ENCODE data around the gene TKT.

The TKT gene

GRCh38 chr3:53181024-53181371 lies 74.8 kb downstream of the TKT start:
- no peak for DNase-seq (ENCODE audit: low spot score)

DNA sequence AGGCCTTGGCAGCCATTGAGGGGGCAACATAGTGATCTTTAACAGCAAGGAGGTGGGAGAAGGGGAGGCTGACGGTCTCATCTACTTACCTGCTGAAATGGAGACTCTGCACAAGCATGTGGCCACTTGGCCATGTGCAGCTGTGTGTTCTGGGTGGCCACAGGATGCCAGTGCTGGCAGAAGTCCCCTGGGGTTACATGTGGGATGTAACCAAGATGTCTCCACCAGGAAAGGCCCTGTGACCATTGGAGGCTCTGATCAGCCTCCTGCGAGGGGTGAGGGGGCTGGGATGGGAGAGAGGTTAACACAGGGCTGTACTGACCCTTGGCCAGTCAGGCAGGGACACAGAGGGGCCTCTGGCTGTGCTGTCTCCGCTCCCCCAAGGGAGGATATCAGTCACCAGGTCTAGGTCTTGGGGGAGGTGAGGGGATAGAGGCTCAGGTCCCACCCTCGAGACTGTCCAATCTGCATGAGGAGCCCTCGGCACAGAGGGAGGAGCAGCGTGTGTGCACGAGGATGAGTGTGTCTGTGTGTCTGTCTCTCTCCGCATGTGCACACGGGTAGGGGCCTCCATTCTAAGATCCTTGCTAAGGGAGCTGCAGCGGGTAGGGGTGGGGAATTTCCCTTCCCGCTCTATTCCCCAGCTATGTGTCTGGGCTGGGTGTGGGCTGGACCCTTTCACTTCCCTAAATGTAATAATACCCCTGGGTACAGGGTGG lies 75.4 kb downstream of the TKT start:
- DNase-seq (ENCODE audit: low spot score): no peak

DNA sequence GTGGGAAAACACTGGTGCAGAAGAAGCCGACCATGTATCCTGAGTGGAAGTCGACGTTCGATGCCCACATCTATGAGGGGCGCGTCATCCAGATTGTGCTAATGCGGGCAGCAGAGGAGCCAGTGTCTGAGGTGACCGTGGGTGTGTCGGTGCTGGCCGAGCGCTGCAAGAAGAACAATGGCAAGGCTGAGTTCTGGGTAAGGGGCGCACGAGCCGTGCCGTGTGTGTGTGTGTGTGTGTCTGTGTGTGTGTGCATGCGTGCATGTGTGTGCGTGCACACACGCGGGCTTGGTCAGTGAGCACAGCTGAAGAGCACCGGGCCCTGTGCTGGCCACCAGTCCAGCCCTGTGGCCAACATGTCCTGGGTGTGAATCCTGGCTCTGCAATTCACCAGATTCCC lies 76.2 kb downstream of the TKT start:
- no peak for DNase-seq (ENCODE audit: low spot score)

GRCh38 chr3:53178246-53178645 lies 77.6 kb downstream of the TKT start:
- DNase-seq (ENCODE audit: low spot score): no peak

DNA sequence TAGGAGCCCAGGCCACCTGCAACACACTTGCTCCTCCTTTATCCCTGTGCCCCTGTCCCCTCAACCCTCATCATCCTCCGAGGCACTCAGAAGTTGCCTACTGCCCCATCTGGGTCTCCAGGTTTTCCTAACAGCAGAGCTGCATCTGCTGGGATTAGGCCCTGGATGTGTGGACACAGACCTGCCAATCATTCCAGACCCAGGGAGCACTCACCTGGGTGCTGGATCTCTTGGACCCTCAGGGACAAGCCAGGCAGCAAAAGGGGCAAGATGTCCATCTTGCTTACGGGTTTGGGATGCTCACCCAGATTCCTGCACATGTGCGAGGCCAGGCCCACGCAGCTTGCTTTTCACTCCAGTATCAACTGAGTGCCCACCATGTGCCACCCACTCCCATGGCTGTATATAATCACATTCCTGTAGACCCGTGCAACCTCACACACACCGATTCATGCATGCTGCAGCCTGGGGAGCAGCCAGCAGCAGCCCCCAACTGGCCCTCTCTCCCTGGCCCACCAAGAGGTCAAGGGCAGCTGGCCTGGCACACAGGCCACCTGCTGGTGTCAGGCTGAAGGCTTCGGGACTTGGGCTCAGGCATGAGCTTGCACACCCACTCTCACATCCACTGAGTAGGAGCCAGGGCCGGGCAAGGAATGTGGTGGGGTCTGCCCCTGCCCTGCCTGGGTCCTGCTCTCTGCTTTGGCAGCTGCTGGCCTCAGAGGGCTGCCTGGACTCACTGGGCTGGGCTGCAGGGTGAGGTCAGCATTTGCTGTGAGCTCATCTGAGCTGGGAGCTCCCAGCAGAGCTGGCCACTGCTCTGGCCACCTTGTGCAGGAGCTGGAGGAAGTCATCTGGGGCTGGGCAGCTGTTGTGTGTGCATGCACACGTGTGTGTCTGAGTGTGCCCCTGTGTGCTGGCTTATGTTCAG lies 79.9 kb downstream of the TKT start:
- no peak for DNase-seq (ENCODE audit: low spot score)

Data from hematopoietic multipotent progenitor cell treated with erythropoietin and hydrocortisone succinate and interleukin-3 and kit ligand, for 17 days (in vitro differentiated cells).